ENCODE measurements around the gene PALD1.

PALD1 gene

DNA sequence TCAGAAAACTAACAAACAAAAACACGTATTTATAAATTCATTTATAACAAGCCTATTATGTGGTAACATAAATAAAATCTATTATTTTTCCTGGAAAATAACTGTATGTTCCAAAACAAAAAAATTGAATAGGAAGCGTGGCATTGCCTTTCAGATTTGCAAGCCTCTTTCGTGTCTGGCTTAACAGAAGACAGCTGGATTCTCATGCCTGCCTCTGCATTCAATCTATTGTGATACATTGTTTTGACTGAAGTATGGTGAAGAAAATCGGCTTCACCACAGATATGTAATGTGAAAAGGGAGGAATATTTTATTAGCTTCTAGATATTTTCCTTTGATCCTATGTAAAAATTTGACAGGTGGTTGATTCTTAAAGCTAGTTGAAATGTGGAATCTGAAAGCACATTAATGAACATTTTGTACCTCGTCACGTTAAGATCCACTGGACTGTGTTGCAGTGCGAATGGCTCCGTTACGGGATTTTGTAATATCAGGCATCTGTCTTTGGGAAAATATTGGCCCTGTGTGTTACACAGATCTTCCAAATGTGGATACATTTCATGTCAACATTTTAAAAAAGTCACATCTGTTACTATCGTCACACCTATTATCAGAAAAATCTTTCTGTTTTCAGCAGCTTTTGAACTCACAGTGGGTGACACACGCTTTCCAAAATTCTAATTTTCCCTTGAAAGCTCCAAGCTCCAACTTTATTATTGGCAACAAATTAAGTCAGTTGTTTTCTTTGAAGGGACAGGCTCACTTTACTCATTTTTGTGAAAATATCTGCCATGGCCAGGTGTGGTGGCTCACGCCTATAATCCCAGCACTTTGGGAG lies 26.2 kb downstream of the PALD1 start:
- no peak for DNase-seq (ENCODE audit: low spot score)

DNA sequence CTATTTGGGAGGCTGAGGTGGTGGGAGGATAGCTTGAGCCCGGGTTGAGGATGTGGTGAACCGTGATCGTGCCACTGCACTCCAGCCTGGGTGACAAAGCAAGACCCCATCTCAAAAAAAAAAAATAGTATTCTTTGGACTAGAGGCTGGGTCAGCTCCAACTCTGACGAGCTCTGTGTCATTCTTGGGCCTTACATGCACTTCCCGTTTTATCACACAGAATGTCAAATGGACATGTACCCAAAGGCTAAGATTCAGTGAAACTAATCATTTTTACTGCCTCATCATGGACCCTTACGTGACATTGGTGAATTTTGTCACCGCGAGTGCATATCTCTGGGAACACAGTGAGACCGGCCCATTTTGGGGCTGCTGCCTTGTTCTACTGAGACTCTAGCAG lies 27.3 kb downstream of the PALD1 start:
- no peak for DNase-seq (ENCODE audit: low spot score)

- no peak for DNase-seq (ENCODE audit: low spot score)
Measured at GRCh38 chr10:70507966-70508365, 29.4 kb downstream of the PALD1 start.

- DNase-seq (ENCODE audit: low spot score): peak; percentile 72
Measured at GRCh38 chr10:70508912-70509756, 30.6 kb downstream of the PALD1 start.

GRCh38 chr10:70509757-70510147 lies 31.2 kb downstream of the PALD1 start:
- no peak for DNase-seq (ENCODE audit: low spot score)

DNA sequence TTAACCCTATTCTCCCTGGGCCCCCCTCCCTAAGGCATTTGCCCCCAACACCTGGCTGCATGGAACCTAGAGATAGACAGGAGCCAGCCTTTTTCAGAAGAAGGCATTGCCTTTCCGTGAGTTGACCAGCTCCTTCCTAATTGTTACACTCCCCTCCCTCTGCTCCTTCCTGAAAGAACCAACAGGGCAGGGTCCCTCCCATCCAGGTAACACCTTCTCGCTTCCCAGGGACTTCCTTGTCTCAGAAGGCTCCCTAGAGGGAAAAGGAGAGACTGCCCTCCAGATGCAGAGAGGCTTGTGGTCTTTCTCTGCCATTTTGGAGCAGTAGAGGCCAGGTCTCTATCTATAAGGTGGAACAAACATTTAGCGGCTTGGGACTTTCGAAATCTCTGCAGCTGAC lies 31.9 kb downstream of the PALD1 start:
- no peak for DNase-seq (ENCODE audit: low spot score)

DNA sequence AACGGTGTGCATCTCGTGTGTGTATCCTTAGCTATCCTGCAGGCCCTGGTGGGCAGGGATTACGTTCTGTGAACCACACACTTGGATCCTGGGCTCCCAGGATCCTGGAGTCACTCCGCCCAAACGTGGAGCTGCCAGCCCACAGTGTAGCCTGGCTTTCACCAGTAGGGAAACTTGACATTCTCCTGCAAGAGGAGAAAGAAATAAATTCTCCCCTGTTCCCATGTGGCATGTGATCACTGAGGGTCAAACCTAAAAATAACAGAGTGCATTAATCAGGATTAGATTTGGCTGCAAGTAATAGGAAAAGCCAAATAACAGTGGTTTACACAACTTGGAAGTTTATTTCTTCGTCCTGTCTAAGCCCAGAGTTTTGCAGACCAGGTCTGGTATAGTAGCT lies 32.3 kb downstream of the PALD1 start:
- DNase-seq (ENCODE audit: low spot score): no peak

GRCh38 chr10:70512149-70512639 lies 33.6 kb downstream of the PALD1 start:
- no peak for DNase-seq (ENCODE audit: low spot score)

- peak; percentile 67 for DNase-seq (ENCODE audit: low spot score)
Measured at GRCh38 chr10:70513848-70514309, 35.3 kb downstream of the PALD1 start.

DNA sequence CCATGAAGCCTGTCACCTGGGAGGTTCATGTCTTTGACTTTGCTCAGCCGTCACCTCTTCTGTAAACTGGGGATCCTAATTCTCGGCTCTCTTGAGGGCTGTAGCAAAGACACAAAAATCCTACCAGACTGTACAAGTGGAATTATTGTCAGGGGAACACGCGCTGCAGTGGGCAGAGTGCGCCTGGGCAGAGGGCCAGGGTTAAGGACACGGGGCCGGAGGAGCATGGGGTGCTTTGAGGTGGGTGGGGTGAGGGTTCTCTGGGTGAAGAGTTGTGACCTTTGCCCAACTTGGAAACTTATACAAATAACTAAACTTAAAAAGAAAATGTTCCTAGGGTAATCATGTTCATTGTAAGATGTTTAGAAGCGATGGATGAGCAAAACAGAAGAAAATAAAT lies 36.0 kb downstream of the PALD1 start:
- DNase-seq (ENCODE audit: low spot score): no peak

DNA sequence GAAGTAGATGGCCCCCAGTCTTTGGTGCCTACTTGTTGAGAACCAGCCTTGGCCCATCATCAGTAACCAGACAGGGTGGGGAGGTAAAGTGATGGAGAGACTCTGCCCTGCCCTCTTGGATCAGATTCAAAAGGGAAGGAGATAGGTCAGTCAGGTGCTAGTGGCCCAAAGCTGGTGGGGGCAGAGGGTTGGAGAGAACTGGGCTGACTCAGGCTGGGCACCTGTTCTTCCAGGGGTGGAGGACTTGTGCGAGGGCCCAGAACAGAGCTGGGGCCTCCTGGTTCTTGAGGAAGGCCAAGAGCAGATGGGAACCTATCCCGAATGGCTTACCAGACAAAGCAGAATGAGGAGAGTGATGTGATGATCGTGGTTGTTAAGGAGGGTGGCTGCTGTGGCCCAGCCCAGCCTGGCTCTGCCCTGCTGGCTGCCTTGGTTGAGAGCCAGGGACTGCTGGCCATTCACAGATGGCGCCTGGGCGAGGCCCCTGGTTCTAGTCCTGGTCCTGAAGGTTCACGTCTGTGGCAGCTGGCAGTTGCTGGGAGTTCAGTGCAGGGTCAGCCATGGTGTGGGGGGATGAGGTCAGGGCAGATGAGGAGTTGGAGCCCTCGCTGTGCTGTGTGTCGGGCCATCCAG lies 36.6 kb downstream of the PALD1 start:
- no peak for DNase-seq (ENCODE audit: low spot score)

GRCh38 chr10:70518695-70519094 lies 40.1 kb downstream of the PALD1 start:
- no peak for DNase-seq (ENCODE audit: low spot score)

- no peak for DNase-seq (ENCODE audit: low spot score)
Measured at GRCh38 chr10:70523057-70523456, 44.5 kb downstream of the PALD1 start.

DNA sequence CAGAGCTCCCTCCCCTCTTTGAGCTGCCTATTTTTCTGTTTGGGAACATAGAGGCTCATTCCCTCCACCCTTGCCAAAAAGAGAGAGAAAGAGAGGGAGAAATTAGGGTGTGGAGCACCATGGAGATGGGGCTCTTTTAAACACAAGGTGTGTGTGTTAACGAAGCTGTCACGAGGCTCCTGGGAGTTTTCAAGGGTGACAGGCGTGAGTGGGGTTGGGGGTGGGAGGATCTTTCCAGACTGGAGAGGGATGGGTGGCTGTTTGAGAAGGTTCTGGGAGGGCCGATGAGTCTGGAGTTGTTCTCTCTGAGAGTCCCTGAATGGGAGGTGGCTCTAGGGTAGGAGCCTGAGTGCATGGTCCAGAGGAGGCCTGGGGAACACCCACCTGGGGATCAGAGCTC lies 45.0 kb downstream of the PALD1 start:
- no peak for DNase-seq (ENCODE audit: low spot score)

GRCh38 chr10:70528314-70528713 lies 49.7 kb downstream of the PALD1 start:
- no peak for DNase-seq (ENCODE audit: low spot score)

- DNase-seq (ENCODE audit: low spot score): peak; percentile 82
Measured at GRCh38 chr10:70528741-70529362, 50.3 kb downstream of the PALD1 start.

- DNase-seq (ENCODE audit: low spot score): no peak
Measured at GRCh38 chr10:70529848-70530247, 51.3 kb downstream of the PALD1 start.

DNA sequence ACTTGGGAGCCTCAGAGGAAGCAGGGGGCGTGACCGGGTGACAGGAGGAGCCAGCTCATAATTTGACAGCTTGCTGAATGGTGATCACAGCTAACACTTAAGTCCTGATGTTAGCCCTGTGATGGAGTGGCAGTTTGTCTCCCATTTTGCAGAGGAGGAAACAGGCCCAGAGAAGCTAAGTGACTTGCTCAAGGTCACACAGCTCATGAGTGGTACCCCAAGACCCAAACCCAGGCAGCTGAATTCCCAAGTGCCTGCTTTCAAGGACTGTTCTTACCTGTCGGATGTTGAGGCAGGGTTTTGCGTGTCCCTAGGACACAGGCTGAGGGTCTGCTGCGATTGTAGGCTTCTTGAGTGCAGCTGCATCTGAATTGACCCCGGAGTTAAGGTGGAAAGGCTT lies 51.7 kb downstream of the PALD1 start:
- DNase-seq (ENCODE audit: low spot score): no peak

DNA sequence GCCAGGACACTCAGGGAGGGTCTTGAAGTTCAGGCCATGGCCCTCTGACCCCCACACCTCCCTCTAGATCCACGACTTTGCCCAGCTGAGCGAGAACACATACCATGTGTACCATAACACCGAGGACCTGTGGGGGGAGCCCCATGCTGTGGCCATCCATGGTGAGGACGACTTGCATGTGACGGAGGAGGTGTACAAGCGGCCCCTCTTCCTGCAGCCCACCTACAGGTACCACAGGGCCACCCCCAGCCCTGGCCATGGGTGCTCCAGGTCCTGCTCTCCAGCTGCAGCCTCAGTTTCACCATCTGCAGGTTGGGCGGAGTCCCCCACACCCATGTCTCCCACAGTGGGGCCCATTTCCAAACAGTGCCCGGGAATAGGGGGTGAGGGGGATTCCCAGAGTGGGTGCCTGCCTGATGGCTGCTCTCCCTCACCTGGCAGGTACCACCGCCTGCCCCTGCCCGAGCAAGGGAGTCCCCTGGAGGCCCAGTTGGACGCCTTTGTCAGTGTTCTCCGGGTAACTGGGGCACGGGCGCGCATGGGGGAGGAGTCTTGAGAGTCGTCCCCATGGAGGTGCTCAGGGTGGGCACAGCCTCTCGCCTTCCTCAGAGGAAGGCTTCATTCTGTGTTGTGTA lies 54.1 kb downstream of the PALD1 start:
- no peak for DNase-seq (ENCODE audit: low spot score)

GRCh38 chr10:70533189-70533558 lies 54.6 kb downstream of the PALD1 start:
- DNase-seq (ENCODE audit: low spot score): no peak

GRCh38 chr10:70534281-70534680 lies 55.7 kb downstream of the PALD1 start:
- DNase-seq (ENCODE audit: low spot score): no peak

GRCh38 chr10:70535001-70535400 lies 56.4 kb downstream of the PALD1 start:
- DNase-seq (ENCODE audit: low spot score): no peak

Measured in iPS-NIHi11 (cell line).